ENCODE data around the gene PTTG1IP2.

PTTG1IP2 gene

GRCh38 chr7:90483251-90483650, 13.8 kb downstream of the PTTG1IP2 start:
- no peak for DNase-seq (ENCODE audit: low spot score)

DNA sequence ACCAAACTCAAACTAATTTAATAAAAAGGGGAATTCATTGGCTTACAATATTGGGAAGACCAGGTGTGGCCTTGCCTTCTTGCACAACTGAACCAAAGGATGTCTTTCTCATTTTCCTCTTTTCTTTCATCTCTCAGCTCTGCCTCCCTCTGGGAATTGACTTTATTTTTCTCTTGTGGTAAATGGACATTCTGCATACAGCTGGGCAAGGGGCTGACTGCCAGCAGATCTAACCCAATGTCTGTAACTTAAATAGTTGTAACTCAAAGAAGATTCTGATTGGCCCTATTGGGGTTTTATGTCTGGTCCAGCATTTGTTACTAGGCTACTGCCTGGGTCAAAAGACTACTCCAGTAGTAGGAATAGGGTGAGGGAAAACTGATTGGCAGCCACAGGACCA, 15.3 kb downstream of the PTTG1IP2 start:
- DNase-seq (ENCODE audit: low spot score): no peak

DNA sequence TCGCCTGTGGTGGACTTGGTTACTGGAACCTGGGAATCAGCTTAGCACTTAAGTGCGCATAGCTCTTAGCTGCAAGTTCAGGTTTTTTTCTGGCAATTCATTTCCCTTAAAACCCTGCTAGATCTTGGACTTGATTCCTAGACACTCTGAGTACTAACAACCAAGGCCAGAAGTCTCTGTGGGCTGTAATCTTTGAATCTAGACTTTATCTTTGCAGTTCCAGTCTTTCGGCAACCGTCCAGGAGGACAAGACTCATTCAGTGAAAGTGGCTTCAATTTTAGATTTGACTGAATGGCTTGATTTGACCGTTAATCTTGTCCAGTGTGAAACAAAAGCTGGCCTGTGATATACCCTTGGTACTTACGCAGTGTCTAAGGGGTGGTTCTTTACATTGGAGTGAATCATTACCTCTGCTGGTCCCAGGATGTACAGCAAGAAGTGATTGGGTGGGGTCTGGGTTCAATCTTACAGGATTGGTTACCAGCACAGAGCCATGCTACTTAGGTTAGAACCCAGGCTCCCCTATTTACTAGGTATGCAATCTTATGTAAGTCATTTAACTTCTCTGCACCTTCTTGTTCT, 16.4 kb downstream of the PTTG1IP2 start:
- no peak for DNase-seq (ENCODE audit: low spot score)

- no peak for DNase-seq (ENCODE audit: low spot score)
Measured at GRCh38 chr7:90487808-90488207, 18.4 kb downstream of the PTTG1IP2 start.

DNA sequence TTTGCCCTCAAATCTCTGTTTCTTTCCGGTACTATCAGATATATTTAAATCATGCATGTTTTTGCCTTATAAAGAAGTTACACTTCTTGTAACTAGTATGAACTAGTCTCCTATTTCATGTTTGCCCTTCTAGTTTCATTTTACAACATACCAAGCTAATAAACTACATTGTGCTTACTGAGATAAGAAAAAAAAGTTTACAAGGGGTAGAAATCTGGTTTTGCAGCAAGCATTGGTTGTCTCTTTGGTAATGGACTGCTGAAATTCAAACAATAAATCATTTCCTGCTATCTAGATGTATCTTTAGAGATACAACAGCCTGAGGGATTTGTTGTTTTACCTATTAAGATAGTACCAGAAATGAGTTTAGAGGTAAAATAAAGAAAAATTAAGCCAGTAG, 18.8 kb downstream of the PTTG1IP2 start:
- DNase-seq (ENCODE audit: low spot score): no peak

DNA sequence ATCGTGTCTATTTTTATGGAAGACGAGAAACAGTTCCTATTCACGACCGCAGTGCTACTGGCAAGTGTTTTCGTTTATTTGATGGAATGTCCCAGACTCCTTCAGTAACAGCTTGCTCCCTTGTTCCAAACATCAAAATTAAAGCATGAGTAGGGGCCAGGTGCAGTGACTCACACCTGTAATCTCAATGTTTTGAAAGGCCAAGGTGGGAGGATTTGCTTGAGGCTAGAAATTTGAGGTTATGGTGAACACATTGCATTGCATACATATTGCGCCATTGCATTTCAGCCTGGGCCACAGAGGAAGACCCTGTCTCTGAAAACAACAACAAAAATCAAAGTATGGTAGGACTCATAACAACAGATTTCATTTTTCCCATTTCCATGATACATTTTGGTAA, 22.8 kb downstream of the PTTG1IP2 start:
- DNase-seq (ENCODE audit: low spot score): no peak

GRCh38 chr7:90495241-90495640, 25.8 kb downstream of the PTTG1IP2 start:
- no peak for DNase-seq (ENCODE audit: low spot score)

DNA sequence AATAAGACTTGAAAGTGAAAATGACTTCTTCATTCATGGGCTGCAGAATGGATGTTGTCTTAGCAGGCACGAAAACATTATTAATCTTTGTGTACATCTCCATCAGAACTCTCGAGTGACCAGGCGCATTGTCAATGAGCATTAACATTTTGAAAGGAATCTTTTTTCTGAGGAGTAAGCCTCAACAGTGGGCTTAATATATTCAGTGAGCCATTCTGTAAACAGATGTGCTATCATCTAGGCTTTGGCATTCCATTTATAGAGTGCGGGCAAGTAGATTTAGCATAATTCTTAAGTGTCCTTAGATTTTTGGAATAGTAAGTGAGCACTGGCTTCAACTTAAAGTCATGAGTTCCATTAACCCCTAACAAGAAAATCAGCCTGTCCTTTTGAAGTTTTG, 33.1 kb downstream of the PTTG1IP2 start:
- no peak for DNase-seq (ENCODE audit: low spot score)

- no peak for DNase-seq (ENCODE audit: low spot score)
Measured at GRCh38 chr7:90503367-90503766, 33.9 kb downstream of the PTTG1IP2 start.

DNA sequence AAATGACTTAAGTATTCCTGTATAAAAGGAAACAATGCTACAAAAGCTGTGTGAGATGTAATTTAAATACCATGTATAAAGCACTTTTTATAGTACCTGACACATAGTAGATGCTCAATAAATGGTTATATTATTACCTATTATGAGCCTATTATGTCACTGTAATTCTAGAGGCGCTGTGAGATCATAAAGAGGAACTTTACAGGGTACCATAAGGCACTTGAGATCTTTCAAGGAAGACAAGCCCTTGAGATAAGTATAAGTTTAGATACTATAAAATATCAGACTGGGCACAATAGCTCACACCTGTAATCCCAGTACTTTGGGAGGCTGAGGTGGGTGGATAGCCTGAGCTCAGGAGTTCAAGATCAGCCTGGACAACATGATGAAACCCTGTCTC, 38.3 kb downstream of the PTTG1IP2 start:
- DNase-seq (ENCODE audit: low spot score): no peak

GRCh38 chr7:90511776-90512175, 42.3 kb downstream of the PTTG1IP2 start:
- DNase-seq (ENCODE audit: low spot score): no peak

- no peak for DNase-seq (ENCODE audit: low spot score)
Measured at GRCh38 chr7:90512821-90513254, 43.4 kb downstream of the PTTG1IP2 start.

DNA sequence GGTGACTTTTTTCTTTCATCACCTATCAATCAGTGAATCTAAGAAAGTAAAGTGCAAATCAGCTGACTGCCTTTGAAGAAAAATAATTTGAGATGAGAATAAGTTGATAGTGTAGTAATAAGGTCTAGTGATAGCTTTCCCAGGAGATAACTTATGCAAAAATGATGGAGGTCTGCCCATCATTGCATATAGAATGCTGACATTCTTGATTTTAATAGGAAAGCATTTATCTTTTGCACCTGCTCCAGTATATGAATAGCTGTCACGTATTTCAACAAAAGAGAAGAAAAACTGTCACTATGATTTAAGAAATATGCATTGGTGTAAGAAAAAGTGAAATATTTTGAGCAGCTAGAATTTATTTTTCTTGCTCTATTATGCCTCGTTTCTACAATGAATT, 46.8 kb downstream of the PTTG1IP2 start:
- no peak for DNase-seq (ENCODE audit: low spot score)

DNA sequence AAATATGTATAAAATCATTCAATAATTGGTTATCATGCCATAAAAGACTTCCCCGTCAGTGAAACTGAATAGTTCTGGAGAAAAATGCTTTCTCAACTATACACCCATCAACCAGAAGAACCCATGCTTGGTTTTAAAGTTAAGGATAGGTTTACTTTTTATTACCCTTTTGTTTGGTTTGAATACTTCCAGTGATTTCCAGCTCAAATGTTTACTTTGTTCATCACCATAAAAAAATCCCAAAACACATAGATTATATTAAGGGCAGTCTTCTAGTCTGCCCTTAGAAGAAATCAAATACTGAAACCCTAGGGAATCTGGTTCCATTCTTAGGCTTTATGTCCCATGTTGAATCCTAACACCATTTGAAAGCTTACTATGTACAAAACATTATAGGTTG, 49.2 kb downstream of the PTTG1IP2 start:
- no peak for DNase-seq (ENCODE audit: low spot score)

DNA sequence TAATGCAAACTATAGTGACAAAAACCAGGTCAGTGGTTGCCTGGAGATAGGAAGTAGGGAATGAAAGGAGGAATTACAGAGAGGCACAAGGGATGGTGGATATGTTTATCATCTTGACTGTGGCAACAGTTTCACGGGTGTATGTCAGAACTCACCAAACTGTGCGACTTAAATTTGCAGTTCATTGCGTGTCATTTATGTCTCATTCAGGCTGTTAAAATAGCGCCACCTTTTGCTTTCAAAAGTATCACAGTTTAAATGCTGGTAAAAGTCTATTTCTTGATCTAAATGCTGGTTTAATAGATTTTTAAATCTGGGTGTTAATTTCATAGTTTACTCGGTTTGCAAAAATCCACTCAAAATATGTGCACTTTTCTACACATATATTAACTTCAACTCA, 51.0 kb downstream of the PTTG1IP2 start:
- DNase-seq (ENCODE audit: low spot score): no peak

DNA sequence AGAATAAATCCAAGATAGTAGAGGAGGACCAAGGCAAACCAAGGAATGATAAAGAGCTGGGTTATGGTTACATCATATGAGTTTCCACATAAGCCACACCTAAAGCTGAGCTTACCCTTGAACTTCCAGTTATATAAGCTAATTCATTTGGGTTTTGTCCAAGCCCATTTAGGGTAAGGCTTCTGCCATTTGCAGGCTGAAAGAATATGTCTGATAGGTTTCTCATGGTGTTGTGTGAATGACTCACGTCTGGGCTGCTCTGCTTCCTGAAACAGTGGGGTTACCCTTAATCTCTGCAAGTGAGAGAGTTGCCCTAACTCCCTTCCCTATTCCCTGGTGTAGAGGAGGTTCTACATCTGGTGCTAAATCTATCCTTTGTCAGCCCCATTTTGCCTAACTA, 60.8 kb downstream of the PTTG1IP2 start:
- DNase-seq (ENCODE audit: low spot score): no peak

- no peak for DNase-seq (ENCODE audit: low spot score)
Measured at GRCh38 chr7:90532231-90532929, 62.9 kb downstream of the PTTG1IP2 start.

- DNase-seq (ENCODE audit: low spot score): no peak
Measured at GRCh38 chr7:90536449-90536848, 67.0 kb downstream of the PTTG1IP2 start.

DNA sequence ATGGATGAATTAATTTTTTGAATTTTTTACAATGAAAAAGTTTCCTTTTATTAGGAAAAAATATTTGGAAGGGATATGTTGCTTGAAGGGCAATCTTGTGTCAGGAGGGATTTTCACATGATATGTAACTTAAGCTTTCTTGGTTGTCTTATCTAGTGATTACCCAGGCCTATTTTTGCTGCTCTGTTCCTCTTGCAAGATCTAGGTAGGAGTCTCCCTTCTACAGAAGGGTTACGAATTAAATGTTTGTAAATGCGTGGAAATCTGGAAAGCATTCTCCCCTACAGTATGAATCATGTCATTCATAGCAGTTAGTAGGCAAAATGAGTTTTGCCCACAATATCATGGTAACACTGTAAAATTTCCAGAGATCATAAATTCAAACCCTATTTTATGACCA, 69.0 kb downstream of the PTTG1IP2 start:
- no peak for DNase-seq (ENCODE audit: low spot score)

DNA sequence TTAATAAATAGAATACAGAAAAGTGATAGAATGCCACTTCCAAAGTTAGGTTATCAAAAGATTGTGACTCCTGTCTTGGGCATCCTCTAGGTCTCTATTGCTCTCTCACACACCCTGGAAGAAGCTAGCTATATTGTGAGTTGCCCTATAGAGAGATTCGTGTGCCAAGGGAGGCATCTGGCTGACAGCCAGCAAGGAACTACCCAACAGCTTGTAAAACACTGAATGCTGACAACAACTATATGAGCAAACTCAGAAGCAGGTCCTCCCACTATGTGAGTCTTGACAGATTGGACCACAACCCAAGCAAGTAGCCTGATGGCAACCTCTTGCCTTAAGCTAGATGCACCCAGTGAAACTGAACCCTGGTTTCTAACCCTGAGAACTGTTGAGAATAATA, 71.0 kb downstream of the PTTG1IP2 start:
- DNase-seq (ENCODE audit: low spot score): no peak

DNA sequence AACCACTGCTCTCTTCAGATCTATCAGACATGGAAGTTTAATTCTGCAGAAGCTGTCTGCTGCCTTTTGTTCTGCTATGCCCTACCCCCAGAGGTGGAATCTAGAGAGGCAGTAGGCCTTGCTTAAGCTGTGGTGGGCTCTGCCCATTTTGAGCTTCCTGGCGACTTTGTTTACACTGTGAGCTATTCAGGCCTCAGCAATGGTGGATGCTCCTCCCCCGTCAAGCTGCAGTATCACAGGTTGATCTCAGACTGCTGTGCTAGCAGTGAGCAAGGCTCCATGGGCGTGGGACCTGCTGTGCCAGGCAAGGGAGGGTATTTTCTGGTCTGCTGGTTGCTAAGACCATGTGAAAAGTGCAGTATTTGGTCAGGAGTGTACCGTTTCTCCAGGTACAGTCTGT, 81.6 kb downstream of the PTTG1IP2 start:
- DNase-seq (ENCODE audit: low spot score): no peak

DNA sequence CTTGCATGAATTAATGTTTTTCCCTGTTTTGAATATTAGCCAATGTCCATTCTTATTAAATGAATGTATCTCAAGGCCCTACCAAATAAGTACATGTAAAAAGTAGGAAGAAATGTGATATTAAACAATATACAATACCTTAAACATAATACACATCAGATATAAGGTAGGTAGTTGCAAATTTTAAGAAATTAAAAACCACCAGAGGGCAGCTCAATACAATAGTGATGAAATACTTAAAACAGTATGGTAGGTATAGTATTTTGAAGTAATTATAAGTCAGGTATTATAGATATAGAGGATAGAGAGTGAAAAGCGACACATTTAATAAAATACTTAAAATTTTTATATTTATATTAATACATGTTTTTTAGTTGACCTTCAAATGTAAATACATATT, 83.1 kb downstream of the PTTG1IP2 start:
- no peak for DNase-seq (ENCODE audit: low spot score)

DNA sequence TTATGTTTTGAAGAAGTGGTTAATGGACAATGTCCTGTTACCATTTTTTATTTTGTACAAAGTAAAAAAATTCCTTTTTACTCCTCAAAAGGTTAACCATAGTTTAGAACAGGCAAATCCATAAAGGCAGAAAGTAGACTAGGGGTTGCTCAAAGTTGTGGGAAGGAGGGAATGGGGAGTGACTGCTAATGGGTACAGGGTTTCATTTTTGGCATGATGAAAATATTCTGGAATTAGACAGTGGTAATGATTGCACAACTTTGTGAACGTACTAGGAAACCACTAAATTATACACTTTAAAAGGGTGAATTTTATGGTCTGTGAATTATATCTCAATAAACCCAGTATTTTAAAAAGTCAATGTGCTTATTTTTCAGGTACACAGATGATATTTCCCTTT, 91.3 kb downstream of the PTTG1IP2 start:
- no peak for DNase-seq (ENCODE audit: low spot score)
